ENCODE measurements around the gene STRN3.
"Not testable (repeated sequence)": the region's sequence is repeated elsewhere in the genome, so short reads cannot be mapped to it uniquely, and the experiment has no call there.

DNA sequence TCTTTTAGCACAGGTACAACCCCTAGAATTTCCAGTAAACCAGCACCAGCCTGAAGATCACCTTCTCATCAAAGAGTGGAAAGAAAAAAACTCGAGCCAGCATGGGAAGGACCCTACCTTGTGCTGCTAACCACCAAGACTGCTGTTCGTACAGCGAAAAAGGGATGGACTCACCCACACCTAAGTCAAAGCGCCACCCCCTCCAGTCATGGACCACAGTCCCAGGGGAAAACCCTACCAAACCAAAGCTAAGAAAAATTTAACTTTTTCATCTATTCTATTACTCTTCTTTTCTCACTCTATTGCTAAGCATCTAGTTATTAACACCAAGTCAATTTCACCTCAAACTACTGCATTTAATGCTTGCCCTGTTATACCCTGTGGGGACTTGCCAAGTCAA, 56.4 kb downstream of the STRN3 start:
- not testable (repeated sequence) for TF ChIP-seq RAD21 (IDR thresholded peaks at IDR 0.05); TAF1 (conservative IDR thresholded peaks at IDR 0.05); JUND (IDR thresholded peaks at IDR 0.05); EGR1 (IDR thresholded peaks at IDR 0.05; ENCODE audit: low read depth in 2 of 2); YY1 (IDR thresholded peaks at IDR 0.05); SP1 (IDR thresholded peaks at IDR 0.05); FOXA1 (IDR thresholded peaks at IDR 0.05)
- TF ChIP-seq, protein P1, sequence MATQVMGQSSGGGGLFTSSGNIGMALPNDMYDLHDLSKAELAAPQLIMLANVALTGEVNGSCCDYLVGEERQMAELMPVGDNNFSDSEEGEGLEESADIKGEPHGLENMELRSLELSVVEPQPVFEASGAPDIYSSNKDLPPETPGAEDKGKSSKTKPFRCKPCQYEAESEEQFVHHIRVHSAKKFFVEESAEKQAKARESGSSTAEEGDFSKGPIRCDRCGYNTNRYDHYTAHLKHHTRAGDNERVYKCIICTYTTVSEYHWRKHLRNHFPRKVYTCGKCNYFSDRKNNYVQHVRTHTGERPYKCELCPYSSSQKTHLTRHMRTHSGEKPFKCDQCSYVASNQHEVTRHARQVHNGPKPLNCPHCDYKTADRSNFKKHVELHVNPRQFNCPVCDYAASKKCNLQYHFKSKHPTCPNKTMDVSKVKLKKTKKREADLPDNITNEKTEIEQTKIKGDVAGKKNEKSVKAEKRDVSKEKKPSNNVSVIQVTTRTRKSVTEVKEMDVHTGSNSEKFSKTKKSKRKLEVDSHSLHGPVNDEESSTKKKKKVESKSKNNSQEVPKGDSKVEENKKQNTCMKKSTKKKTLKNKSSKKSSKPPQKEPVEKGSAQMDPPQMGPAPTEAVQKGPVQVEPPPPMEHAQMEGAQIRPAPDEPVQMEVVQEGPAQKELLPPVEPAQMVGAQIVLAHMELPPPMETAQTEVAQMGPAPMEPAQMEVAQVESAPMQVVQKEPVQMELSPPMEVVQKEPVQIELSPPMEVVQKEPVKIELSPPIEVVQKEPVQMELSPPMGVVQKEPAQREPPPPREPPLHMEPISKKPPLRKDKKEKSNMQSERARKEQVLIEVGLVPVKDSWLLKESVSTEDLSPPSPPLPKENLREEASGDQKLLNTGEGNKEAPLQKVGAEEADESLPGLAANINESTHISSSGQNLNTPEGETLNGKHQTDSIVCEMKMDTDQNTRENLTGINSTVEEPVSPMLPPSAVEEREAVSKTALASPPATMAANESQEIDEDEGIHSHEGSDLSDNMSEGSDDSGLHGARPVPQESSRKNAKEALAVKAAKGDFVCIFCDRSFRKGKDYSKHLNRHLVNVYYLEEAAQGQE (IDR thresholded peaks at IDR 0.05): not testable (repeated sequence)
- TF ChIP-seq, protein P2, sequence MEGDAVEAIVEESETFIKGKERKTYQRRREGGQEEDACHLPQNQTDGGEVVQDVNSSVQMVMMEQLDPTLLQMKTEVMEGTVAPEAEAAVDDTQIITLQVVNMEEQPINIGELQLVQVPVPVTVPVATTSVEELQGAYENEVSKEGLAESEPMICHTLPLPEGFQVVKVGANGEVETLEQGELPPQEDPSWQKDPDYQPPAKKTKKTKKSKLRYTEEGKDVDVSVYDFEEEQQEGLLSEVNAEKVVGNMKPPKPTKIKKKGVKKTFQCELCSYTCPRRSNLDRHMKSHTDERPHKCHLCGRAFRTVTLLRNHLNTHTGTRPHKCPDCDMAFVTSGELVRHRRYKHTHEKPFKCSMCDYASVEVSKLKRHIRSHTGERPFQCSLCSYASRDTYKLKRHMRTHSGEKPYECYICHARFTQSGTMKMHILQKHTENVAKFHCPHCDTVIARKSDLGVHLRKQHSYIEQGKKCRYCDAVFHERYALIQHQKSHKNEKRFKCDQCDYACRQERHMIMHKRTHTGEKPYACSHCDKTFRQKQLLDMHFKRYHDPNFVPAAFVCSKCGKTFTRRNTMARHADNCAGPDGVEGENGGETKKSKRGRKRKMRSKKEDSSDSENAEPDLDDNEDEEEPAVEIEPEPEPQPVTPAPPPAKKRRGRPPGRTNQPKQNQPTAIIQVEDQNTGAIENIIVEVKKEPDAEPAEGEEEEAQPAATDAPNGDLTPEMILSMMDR (IDR thresholded peaks at IDR 0.05; ENCODE audit: low read depth, low read length, missing input control): not testable (repeated sequence)
- TF ChIP-seq, protein P3, sequence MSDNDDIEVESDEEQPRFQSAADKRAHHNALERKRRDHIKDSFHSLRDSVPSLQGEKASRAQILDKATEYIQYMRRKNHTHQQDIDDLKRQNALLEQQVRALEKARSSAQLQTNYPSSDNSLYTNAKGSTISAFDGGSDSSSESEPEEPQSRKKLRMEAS (IDR thresholded peaks at IDR 0.05): not testable (repeated sequence)
- TF ChIP-seq, protein P4, sequence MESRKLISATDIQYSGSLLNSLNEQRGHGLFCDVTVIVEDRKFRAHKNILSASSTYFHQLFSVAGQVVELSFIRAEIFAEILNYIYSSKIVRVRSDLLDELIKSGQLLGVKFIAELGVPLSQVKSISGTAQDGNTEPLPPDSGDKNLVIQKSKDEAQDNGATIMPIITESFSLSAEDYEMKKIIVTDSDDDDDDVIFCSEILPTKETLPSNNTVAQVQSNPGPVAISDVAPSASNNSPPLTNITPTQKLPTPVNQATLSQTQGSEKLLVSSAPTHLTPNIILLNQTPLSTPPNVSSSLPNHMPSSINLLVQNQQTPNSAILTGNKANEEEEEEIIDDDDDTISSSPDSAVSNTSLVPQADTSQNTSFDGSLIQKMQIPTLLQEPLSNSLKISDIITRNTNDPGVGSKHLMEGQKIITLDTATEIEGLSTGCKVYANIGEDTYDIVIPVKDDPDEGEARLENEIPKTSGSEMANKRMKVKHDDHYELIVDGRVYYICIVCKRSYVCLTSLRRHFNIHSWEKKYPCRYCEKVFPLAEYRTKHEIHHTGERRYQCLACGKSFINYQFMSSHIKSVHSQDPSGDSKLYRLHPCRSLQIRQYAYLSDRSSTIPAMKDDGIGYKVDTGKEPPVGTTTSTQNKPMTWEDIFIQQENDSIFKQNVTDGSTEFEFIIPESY (IDR thresholded peaks at IDR 0.05): not testable (repeated sequence)

Measured in liver (tissue), 3 donors.